HG02610 (cell line): Measurements from ENCODE around the gene SRRM4.

Source experiments
- ATAC-seq: cut with Tn5 transposase; IDR thresholded peaks from one replicate; pipeline ENCODE4 v1.9.1; 2021; ENCODE audit warnings: mild to moderate bottlenecking, moderate library complexity; ENCODE audit not compliant: unreplicated experiment

The SRRM4 gene

DNA sequence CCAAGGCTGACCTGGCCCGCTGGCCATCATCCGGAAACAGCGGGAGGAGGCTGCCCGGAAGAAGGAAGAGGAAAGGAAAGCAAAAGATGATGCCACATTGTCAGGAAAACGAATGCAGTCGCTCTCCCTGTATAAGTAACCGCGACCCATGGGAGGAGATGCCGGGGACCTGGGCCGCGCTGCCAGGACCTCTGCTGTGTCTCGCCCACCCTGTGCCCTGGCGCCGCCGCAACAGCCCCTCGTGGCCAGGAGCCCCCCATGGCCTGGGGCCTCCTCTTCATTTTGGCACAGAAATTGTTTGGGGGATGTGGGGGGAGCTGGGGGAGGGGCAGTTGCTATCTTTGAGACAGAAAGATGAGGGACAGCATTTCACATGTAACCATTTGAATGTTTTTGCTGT, 213.9 kb downstream of the SRRM4 start:
- ATAC-seq = no peak

DNA sequence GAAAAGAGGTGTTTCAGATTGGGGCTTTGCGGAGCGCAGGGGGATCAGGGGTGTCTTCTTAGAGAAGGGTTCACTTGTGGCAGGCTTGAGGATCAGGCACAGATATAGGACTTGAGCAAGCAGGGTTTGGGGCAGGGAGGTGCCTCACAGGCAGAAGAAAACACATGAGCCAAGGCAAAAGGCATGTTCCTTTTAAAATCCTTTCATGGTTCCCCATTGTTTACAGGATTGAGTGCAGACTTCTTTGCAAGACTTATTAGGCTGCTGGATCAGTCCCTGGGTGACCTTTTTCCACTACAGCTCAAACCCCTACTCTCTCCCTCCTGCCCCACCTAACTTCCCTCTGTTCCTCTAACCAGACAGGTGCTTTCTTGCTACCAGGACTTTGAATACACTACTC, 217.1 kb downstream of the SRRM4 start:
- no peak for ATAC-seq

DNA sequence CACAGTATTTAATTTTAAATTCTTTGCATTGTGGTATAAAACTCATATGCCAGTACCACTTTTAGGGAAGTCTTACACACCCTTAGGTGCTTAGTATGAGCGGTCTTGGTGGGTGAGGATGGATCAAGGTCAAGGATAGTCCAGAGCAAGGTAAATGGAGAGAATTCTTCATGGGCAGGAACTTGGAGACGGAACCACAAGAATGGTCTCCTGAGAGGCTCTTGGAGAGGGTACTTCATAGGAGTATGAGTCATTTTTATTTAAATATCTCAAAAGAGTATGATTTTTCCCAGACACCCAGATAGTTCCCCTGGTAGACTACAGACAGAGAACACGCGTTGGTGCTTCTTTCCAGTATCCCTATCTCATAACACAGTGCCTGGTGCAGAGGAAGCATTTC, 219.3 kb downstream of the SRRM4 start:
- no peak for ATAC-seq

DNA sequence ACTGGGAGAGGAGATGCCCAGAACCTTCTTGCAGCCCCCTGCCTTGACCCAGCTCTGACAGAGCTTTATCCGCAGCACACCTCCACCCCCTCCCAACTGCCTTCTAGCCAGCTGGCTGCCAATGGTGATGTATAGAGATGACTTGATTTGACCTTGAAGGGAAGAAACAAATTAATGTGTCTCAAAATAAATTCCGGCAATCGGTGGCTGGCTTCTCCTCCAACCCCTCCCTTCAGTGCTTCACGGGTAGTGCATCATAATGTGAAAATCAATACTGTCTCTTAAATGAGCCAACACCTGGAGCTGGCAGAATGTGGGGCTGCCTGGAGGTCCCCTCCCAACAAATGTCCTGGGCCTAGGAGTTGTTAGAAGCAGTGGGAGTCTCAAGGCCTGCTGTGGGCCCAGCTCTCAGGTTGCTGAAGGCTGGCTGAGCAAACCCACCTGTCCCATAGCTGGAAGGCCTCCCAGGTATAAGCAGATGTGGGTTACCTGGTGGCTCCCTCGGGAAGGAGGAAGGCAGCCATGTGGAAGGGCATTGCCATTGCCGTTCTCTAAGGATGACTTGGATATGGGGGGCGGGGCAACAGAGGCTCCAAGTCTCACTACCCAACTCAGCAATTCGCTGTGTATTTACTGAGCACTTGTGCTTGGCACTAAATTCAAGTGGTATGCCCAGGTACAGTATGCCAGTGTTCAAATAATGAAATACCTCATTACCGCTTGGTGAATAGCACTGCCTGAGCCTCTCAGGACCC, 220.6 kb downstream of the SRRM4 start:
- ATAC-seq = no peak

DNA sequence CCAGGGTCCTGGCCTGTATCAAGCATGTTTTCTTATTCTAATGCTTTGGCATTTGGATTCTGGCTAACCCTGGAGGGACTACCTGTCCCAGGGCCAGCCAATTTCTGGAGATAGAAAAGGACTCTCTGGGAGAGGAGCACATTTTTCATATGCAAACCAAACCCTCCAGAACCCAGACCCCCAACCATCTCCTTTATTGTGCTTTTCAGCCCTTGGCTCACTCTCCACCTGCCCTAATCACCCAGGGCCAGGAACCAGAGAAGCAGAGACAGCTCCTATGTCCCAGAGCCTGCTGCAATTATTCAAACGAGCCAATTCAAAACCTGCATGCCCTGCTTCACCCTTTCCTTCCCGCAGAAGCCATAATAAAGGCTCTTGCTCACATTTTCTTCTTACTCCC, 221.2 kb downstream of the SRRM4 start:
- no peak for ATAC-seq

DNA sequence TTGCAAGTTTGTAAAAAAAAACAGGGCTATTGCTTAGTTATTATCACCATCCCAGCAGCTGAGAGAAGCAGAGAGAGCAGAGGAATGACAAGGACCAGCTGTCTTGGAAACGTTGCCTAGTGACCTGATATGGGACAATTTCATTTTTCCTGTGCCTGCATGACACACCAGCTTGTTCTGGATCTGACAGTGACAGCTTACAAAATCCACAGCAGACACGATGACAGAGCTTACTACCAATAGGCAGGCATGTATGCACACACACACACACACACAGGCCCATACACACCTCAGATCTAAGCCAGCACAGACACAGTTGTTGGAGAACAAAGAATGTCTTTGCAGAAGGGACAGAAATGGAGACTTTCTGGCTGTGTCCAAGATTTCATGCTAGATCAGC, 222.8 kb downstream of the SRRM4 start:
- no peak for ATAC-seq

DNA sequence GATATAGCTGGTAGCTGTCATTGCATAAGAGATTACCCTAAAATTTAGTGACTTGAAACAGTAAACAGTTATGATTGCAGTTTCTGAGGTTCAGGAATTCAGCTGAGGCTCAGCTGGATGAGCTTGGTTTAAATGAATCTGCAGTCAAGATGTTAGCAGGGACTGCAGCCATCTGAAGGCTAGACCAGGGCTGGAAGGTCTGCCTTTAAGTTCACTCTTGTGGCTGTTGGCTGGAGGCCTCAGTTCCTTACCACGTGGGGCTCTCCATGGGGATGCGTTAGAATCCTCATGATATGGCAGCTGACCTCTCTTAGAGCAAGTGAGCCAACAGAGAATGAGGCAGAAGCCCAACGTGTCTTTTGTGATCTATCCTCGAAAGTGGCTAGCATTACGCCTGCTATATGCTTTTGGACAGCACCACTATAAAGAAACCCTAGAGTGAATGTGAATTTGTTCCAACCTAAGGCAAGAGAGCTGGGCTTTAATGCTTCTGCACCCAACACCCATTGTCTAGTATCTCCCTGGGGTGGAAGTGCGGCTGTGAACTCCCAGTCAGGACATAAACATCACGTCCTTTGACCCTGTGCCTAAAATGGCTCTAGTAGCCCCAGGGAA, 223.4 kb downstream of the SRRM4 start:
- ATAC-seq = no peak

DNA sequence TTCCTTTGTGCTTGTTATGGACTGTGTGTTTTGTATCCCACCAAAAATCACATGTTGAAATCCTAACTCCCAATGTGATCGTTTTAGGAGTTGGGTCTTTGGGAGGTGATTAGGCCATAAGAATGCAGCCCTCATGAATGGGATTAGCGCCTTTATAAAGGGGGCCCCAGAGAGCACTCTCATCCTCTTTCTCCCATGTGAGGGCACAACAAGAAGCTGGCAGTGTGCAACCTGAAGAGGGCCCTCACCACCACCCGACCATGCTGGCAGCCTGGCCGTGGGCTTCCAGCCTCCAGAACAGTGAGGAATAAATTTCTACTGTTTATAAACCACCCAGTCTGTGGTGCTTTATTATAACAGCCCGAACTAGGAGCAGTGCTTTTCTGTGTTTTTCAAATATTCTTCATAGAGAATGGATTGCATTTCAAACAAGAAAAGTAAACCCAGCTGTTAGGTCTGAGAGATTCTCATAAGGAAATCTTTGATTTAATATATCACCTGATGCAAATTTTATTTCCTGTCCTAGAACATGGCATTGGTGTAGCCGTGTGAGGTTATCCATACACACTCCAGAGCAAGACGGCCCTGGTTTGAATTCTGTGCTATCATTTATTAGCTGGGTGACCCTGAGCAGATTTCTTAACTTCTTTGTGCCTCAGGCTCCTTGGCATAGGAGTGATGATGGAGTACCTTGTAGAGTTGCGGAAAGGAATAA, 225.2 kb downstream of the SRRM4 start:
- ATAC-seq = no peak

DNA sequence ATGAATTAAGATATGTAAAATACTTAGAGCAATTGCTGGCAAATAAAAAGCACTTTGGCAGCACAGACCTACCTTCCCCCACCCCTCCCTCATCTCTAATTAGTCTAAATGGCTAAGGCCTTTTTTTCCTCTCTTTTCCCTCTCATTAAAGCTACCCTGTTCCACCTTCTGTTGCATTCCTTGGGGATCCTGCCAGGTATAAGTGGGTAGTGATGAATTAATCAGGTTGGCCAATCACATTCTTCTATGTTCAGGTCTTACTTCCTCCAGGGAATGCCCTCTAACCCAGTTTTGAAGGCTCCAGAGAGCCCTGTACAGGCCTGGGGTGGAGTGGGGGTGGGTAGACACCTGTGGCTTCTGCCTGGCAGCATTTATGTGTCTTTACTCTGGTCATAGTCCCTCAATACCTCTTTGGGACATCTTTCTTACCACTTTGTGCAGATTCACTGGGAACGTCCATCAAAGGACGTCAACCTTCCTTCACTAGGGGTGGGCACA, 225.8 kb downstream of the SRRM4 start:
- ATAC-seq = no peak

DNA sequence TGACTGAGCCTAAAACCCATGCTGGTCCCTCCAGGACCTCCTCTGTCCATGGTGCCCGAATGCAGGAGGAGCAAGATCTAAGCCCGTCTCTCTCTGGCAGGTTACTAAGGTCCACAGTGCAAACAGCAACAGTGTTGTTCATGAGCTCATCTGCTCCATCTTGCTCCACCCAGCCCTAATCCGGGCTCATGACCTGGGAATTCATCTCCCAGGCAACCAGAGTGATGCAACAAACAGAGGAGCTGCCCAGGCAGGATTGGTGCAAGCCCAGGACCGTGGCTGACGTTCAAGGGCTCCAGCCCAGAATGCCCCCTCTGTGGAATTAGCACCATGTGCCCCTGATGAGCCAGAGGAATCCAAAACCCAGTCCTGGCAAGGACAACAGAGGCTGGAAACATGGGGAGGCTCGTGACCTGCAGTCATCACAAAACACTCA, 227.3 kb downstream of the SRRM4 start:
- no peak for ATAC-seq

DNA sequence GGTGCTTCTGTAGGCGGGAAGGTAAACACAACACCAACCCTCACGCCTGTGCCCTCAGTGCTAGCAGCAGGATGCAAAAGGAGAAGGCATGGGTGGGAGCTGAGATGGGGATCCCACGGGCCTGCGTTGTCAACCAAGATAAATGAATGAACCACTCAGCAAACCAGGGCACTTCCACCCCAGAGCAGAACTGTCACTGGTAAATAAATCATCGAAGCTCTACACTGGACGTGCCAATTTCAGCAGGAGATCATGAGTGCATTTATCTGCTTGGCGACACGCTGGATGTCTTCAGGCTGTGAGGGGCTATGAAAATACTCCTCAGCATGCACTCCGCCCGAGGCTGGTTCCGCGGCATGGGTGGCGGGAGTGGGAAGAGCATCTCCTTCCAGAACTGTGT, 230.5 kb downstream of the SRRM4 start:
- no peak for ATAC-seq
